Neural progenitor cell (in vitro differentiated cells): Measurements from ENCODE around the gene TCF7L1.

Source experiments
- EZH2 ChIP-seq: fragments of 200-600 bp; sonication (generic); IDR thresholded peaks from 2 replicates; pipeline ENCODE4 v1.6.1; 2017; ENCODE audit warnings: antibody characterized with exemption, mild to moderate bottlenecking, moderate library complexity
- EZH2phosphoT487 ChIP-seq: fragments of 200-600 bp; sonication (generic); IDR thresholded peaks from 2 replicates; pipeline ENCODE4 v1.6.1; 2017; ENCODE audit warnings: antibody characterized with exemption
- TF ChIP-seq, protein P1 (sequence below): fragments of 200-600 bp; sonication (generic); IDR thresholded peaks from 2 replicates; pipeline ENCODE4 v1.5.1; 2017; ENCODE audit warnings: antibody characterized with exemption, mild to moderate bottlenecking

- TF ChIP-seq, protein P1, sequence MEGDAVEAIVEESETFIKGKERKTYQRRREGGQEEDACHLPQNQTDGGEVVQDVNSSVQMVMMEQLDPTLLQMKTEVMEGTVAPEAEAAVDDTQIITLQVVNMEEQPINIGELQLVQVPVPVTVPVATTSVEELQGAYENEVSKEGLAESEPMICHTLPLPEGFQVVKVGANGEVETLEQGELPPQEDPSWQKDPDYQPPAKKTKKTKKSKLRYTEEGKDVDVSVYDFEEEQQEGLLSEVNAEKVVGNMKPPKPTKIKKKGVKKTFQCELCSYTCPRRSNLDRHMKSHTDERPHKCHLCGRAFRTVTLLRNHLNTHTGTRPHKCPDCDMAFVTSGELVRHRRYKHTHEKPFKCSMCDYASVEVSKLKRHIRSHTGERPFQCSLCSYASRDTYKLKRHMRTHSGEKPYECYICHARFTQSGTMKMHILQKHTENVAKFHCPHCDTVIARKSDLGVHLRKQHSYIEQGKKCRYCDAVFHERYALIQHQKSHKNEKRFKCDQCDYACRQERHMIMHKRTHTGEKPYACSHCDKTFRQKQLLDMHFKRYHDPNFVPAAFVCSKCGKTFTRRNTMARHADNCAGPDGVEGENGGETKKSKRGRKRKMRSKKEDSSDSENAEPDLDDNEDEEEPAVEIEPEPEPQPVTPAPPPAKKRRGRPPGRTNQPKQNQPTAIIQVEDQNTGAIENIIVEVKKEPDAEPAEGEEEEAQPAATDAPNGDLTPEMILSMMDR: no peak
- no peak for TF ChIP-seq EZH2
- no peak for TF ChIP-seq EZH2phosphoT487
Observed at GRCh38 chr2:85162746-85163301, 29.6 kb downstream of the TCF7L1 start.
